ENCODE measurements around the gene CPZ. TPM values are rescaled to one million over a fixed set of nuclear protein-coding genes. Genes with fewer than 3 reads are reported as not detected.

CPZ gene
- total RNA-seq, 2 donors from 2014 or later = not detected

- ATAC-seq (no peak), DNase-seq (ENCODE audit: low spot score) (no peak)
- H3K27ac Mint-ChIP-seq = no peak overlapping the region
- no peak overlapping the region for H3K4me3 Mint-ChIP-seq
- H3K9me3 Mint-ChIP-seq = no peaks in the 10 kb centered on the region
- no peaks in the 10 kb centered on the region for H3K36me3 Mint-ChIP-seq
- H3K27me3 Mint-ChIP-seq = peaks cover 0 to 3% of the 10 kb centered on the region in 2 donors
- no peaks in the 10 kb centered on the region for H3K4me1 Mint-ChIP-seq (ENCODE audit: low read depth in 2 of 2)
These were observed 40.5 kb upstream of the CPZ start for GRCh38 chr4:8552024-8552423.

GRCh38 chr4:8552581-8553205, 39.9 kb upstream of the CPZ start:
- H3K27ac Mint-ChIP-seq = no peak overlapping the region
- H3K4me1 Mint-ChIP-seq (ENCODE audit: low read depth in 2 of 2) = no peaks in the 10 kb centered on the region
- no peaks in the 10 kb centered on the region for H3K36me3 Mint-ChIP-seq
- DNase-seq (ENCODE audit: low spot score) (no peak), ATAC-seq (no peak)
- no peak overlapping the region for H3K4me3 Mint-ChIP-seq
- H3K9me3 Mint-ChIP-seq = no peaks in the 10 kb centered on the region
- H3K27me3 Mint-ChIP-seq = peaks cover 0 to 3% of the 10 kb centered on the region in 2 donors

- no peaks in the 10 kb centered on the region for H3K36me3 Mint-ChIP-seq
- no peaks in the 10 kb centered on the region for H3K4me1 Mint-ChIP-seq (ENCODE audit: low read depth in 2 of 2)
- ATAC-seq (no peak), DNase-seq (ENCODE audit: low spot score) (no peak)
- no peak overlapping the region for H3K27ac Mint-ChIP-seq
- no peak overlapping the region for H3K4me3 Mint-ChIP-seq
- H3K9me3 Mint-ChIP-seq = no peaks in the 10 kb centered on the region
- H3K27me3 Mint-ChIP-seq = peaks cover 0 to 3% of the 10 kb centered on the region in 2 donors
These were observed 39.3 kb upstream of the CPZ start for GRCh38 chr4:8553216-8553615.

- H3K36me3 Mint-ChIP-seq = no peaks in the 10 kb centered on the region
- DNase-seq (ENCODE audit: low spot score) (no peak), ATAC-seq (no peak)
- H3K4me1 Mint-ChIP-seq (ENCODE audit: low read depth in 2 of 2) = no peaks in the 10 kb centered on the region
- H3K27ac Mint-ChIP-seq = no peak overlapping the region
- H3K4me3 Mint-ChIP-seq = no peak overlapping the region
- no peaks in the 10 kb centered on the region for H3K9me3 Mint-ChIP-seq
- peaks cover 0 to 3% of the 10 kb centered on the region in 2 donors for H3K27me3 Mint-ChIP-seq
These were observed 38.6 kb upstream of the CPZ start for GRCh38 chr4:8553991-8554405.

- H3K4me1 Mint-ChIP-seq (ENCODE audit: low read depth in 2 of 2) = no peaks in the 10 kb centered on the region
- peaks cover 0 to 3% of the 10 kb centered on the region in 2 donors for H3K27me3 Mint-ChIP-seq
- no peak overlapping the region for H3K27ac Mint-ChIP-seq
- no peak for ATAC-seq
- H3K9me3 Mint-ChIP-seq = no peaks in the 10 kb centered on the region
- no peak overlapping the region for H3K4me3 Mint-ChIP-seq
- no peak for DNase-seq (ENCODE audit: low spot score)
- H3K36me3 Mint-ChIP-seq = no peaks in the 10 kb centered on the region
These were observed 37.9 kb upstream of the CPZ start for GRCh38 chr4:8554555-8555100.

- ATAC-seq (no peak), DNase-seq (ENCODE audit: low spot score) (no peak)
- Mint-ChIP-seq H3K9me3 (no peaks in the 10 kb centered on the region), H3K27me3 (peaks cover 0 to 3% of the 10 kb centered on the region in 2 donors), H3K4me1 (ENCODE audit: low read depth in 2 of 2) (no peaks in the 10 kb centered on the region), H3K4me3 (no peak overlapping the region), H3K27ac (no peak overlapping the region), H3K36me3 (no peaks in the 10 kb centered on the region)
These were observed 36.8 kb upstream of the CPZ start for GRCh38 chr4:8555716-8556115.

GRCh38 chr4:8556341-8557150, 36.0 kb upstream of the CPZ start:
- H3K4me1 Mint-ChIP-seq (ENCODE audit: low read depth in 2 of 2) = no peaks in the 10 kb centered on the region
- ATAC-seq (no peak), DNase-seq (ENCODE audit: low spot score) (no peak)
- no peak overlapping the region for H3K4me3 Mint-ChIP-seq
- H3K9me3 Mint-ChIP-seq = no peaks in the 10 kb centered on the region
- no peaks in the 10 kb centered on the region for H3K36me3 Mint-ChIP-seq
- H3K27me3 Mint-ChIP-seq = peaks cover 0 to 4% of the 10 kb centered on the region in 2 donors
- no peak overlapping the region for H3K27ac Mint-ChIP-seq

- no peaks in the 10 kb centered on the region for H3K9me3 Mint-ChIP-seq
- ATAC-seq (peak in 1 of 2 donors; percentile 7), DNase-seq (ENCODE audit: low spot score) (no peak)
- peaks cover 0 to 5% of the 10 kb centered on the region in 2 donors for H3K27me3 Mint-ChIP-seq
- no peak overlapping the region for H3K4me3 Mint-ChIP-seq
- H3K4me1 Mint-ChIP-seq (ENCODE audit: low read depth in 2 of 2) = no peaks in the 10 kb centered on the region
- no peaks in the 10 kb centered on the region for H3K36me3 Mint-ChIP-seq
- no peak overlapping the region for H3K27ac Mint-ChIP-seq
These were observed 35.2 kb upstream of the CPZ start for GRCh38 chr4:8557151-8558076.

- Mint-ChIP-seq H3K36me3 (no peaks in the 10 kb centered on the region), H3K27ac (no peak overlapping the region), H3K27me3 (peaks cover 0 to 5% of the 10 kb centered on the region in 2 donors), H3K4me3 (no peak overlapping the region), H3K9me3 (no peaks in the 10 kb centered on the region), H3K4me1 (ENCODE audit: low read depth in 2 of 2) (no peaks in the 10 kb centered on the region)
- DNase-seq (ENCODE audit: low spot score) (no peak), ATAC-seq (no peak)
These were observed 34.2 kb upstream of the CPZ start for GRCh38 chr4:8558080-8558960.

- no peaks in the 10 kb centered on the region for H3K36me3 Mint-ChIP-seq
- H3K9me3 Mint-ChIP-seq = no peaks in the 10 kb centered on the region
- no peak overlapping the region for H3K27ac Mint-ChIP-seq
- DNase-seq (ENCODE audit: low spot score) = no peak
- no peak for ATAC-seq
- no peak overlapping the region for H3K4me3 Mint-ChIP-seq
- H3K4me1 Mint-ChIP-seq (ENCODE audit: low read depth in 2 of 2) = no peaks in the 10 kb centered on the region
- peaks cover 0 to 5% of the 10 kb centered on the region in 2 donors for H3K27me3 Mint-ChIP-seq
These were observed 33.6 kb upstream of the CPZ start for GRCh38 chr4:8559011-8559410.

- H3K9me3 Mint-ChIP-seq = no peaks in the 10 kb centered on the region
- no peaks in the 10 kb centered on the region for H3K4me1 Mint-ChIP-seq (ENCODE audit: low read depth in 2 of 2)
- H3K36me3 Mint-ChIP-seq = no peaks in the 10 kb centered on the region
- H3K27me3 Mint-ChIP-seq = peaks cover 0 to 5% of the 10 kb centered on the region in 2 donors
- no peak for ATAC-seq
- DNase-seq (ENCODE audit: low spot score) = no peak
- H3K4me3 Mint-ChIP-seq = no peak overlapping the region
- H3K27ac Mint-ChIP-seq = no peak overlapping the region
These were observed 32.9 kb upstream of the CPZ start for GRCh38 chr4:8559524-8560264.

GRCh38 chr4:8560265-8561047, 32.1 kb upstream of the CPZ start:
- Mint-ChIP-seq H3K4me1 (ENCODE audit: low read depth in 2 of 2) (no peaks in the 10 kb centered on the region), H3K27ac (no peak overlapping the region), H3K36me3 (no peaks in the 10 kb centered on the region), H3K27me3 (peaks cover 0 to 5% of the 10 kb centered on the region in 2 donors), H3K9me3 (no peaks in the 10 kb centered on the region), H3K4me3 (no peak overlapping the region)
- DNase-seq (ENCODE audit: low spot score) (no peak), ATAC-seq (peak; percentile 17 to 31)

All from natural killer cell treated with Interleukin-12 subunit alpha and Interleukin-12 subunit beta and Interleukin-15 and Interleukin-18, amount 100 ng/mL, for 72 hours (primary cell).